DND-41 (cell line): ENCODE measurements around the gene SNRNP200.

Source experiments
- EZH2 ChIP-seq: IDR thresholded peaks from 3 replicates; pipeline ENCODE4 v1.6.1; 2012; ENCODE audit warnings: borderline replicate concordance, low read depth, mild to moderate bottlenecking, moderate library complexity, low read length, inconsistent platforms; ENCODE audit not compliant: severe bottlenecking
- TF ChIP-seq, protein P1 (sequence below): IDR thresholded peaks from 2 replicates; pipeline ENCODE4 v1.5.1; 2012; ENCODE audit warnings: borderline replicate concordance, low read length, moderate library complexity, mild to moderate bottlenecking; ENCODE audit not compliant: poor library complexity, severe bottlenecking; ENCODE audit errors: extremely low read depth

DNA sequence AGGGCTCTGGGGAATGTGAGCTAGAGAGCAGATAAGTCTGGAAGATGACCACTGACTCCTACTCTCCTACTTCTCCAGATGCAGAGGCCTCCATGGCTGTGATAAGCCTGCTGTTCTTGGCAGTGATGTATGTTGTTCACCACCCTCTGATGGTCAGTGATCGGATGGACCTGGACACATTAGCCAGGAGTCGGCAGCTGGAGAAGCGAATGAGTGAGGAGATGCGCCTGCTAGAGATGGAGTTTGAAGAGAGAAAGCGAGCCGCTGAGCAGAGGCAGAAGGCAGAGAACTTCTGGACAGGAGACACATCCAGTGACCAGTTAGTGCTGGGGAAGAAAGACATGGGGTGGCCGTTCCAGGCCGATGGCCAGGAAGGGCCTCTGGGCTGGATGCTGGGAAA lies 21.2 kb upstream of the SNRNP200 start:
- TF ChIP-seq EZH2: no peak
- TF ChIP-seq, protein P1, sequence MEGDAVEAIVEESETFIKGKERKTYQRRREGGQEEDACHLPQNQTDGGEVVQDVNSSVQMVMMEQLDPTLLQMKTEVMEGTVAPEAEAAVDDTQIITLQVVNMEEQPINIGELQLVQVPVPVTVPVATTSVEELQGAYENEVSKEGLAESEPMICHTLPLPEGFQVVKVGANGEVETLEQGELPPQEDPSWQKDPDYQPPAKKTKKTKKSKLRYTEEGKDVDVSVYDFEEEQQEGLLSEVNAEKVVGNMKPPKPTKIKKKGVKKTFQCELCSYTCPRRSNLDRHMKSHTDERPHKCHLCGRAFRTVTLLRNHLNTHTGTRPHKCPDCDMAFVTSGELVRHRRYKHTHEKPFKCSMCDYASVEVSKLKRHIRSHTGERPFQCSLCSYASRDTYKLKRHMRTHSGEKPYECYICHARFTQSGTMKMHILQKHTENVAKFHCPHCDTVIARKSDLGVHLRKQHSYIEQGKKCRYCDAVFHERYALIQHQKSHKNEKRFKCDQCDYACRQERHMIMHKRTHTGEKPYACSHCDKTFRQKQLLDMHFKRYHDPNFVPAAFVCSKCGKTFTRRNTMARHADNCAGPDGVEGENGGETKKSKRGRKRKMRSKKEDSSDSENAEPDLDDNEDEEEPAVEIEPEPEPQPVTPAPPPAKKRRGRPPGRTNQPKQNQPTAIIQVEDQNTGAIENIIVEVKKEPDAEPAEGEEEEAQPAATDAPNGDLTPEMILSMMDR: no peak
